ENCODE results near the gene TMEM191C. TPM values are rescaled to one million over a fixed set of nuclear protein-coding genes. Genes with fewer than 3 reads are reported as not detected.
"Not testable (repeated sequence)": the region's sequence is repeated elsewhere in the genome, so short reads cannot be mapped to it uniquely, and the experiment has no call there.

The TMEM191C gene
- total and polyA plus RNA-seq, 2 donors (not counting 1 experiment from before 2014, with no cell fraction given), result 5.0 to 5.8 TPM

DNA sequence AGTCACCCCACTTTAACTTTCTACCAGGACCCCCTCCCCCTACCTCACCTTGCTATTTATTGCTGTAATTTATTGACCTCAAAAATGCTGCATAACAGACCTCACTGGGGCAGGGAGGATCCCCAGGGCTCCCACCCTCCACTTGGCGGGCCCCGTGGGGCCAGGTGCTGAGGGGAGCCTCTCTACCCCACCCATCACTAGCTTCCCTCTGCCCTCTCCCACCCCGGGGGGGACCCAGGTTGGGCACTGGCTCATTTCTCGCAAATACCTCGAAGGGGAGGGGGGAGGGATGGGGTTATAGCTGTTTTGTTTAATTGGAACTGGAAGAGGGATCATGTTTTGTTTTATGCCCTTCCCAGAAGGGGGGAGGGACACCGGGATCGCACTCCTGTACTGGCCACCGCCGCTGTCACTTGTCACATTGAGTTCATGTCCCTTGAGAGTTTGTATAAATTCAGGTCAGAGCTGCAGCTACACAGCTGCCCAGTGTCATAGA is 16.3 kb upstream of the TMEM191C start:
- POLR2A ChIA-PET, result no interaction called here
- no peaks in the 10 kb centered on the region for H4K20me1 ChIP-seq (ENCODE audit: control insufficient read depth, insufficient read depth, low read length, poor library complexity, severe bottlenecking)
- H3K4me3 ChIP-seq (ENCODE audit: control extremely low read depth in 1 of 5, extremely low read depth in 1 of 5, insufficient read depth in 1 of 5, low read depth in 2 of 5, low read length in 4 of 5), result no peak overlapping the region
- H3K9ac ChIP-seq (ENCODE audit: low read length), result no peak overlapping the region
- WGBS (ENCODE audit: insufficient coverage), result 100% methylated on average over 4 of the region's 9 CpGs
- no peak overlapping the region for H3K27ac Mint-ChIP-seq
- no peak for DNase-seq
- no peak overlapping the region for H3K27ac ChIP-seq (ENCODE audit: low read length in 2 of 2)
- no peaks in the 10 kb centered on the region for H3K9me3 Mint-ChIP-seq (ENCODE audit: insufficient read depth)
- TF ChIP-seq, protein P1, sequence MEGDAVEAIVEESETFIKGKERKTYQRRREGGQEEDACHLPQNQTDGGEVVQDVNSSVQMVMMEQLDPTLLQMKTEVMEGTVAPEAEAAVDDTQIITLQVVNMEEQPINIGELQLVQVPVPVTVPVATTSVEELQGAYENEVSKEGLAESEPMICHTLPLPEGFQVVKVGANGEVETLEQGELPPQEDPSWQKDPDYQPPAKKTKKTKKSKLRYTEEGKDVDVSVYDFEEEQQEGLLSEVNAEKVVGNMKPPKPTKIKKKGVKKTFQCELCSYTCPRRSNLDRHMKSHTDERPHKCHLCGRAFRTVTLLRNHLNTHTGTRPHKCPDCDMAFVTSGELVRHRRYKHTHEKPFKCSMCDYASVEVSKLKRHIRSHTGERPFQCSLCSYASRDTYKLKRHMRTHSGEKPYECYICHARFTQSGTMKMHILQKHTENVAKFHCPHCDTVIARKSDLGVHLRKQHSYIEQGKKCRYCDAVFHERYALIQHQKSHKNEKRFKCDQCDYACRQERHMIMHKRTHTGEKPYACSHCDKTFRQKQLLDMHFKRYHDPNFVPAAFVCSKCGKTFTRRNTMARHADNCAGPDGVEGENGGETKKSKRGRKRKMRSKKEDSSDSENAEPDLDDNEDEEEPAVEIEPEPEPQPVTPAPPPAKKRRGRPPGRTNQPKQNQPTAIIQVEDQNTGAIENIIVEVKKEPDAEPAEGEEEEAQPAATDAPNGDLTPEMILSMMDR (IDR thresholded peaks at IDR 0.05), result no peak
- TF ChIP-seq EZH2 (IDR thresholded peaks at IDR 0.05; ENCODE audit: borderline replicate concordance, insufficient read depth, low read depth, low read length, poor library complexity, severe bottlenecking), result no peak
- H3K4me1 Mint-ChIP-seq, result no peaks in the 10 kb centered on the region
- intact Hi-C loops (cut with micrococcal nuclease), result no loop called here
- H3K27me3 ChIP-seq (replicated peaks in 1 of 4; ENCODE audit: control extremely low read depth in 1 of 4, control insufficient read depth in 3 of 4, insufficient read depth in 4 of 4, low read length in 3 of 4), result no peaks in the 10 kb centered on the region
- H3K79me2 ChIP-seq (ENCODE audit: control insufficient read depth, insufficient read depth, low read length), result no peaks in the 10 kb centered on the region
- ATAC-seq (ENCODE audit: low read depth), result no peak
- H3K4me3 Mint-ChIP-seq, result no peak overlapping the region
- no peak overlapping the region for H2AFZ ChIP-seq (ENCODE audit: insufficient read depth, low read depth, low read length, poor library complexity, severe bottlenecking)
- H3K36me3 ChIP-seq (replicated peaks in 1 of 2; ENCODE audit: control extremely low read depth in 1 of 2, control insufficient read depth in 1 of 2, extremely low read depth in 1 of 2, insufficient read depth in 2 of 2, low read length in 1 of 2), result peaks cover 0 to 12% of the 10 kb centered on the region in 2 experiments
- no peaks in the 10 kb centered on the region for H3K4me1 ChIP-seq (ENCODE audit: control insufficient read depth in 2 of 2, insufficient read depth in 2 of 2, low read length in 2 of 2)
- CTCF ChIA-PET, result no interaction called here
- no peaks in the 10 kb centered on the region for H3K27me3 Mint-ChIP-seq
- no peak overlapping the region for H3K4me2 ChIP-seq (replicated peaks; ENCODE audit: low read depth, low read length, poor library complexity, severe bottlenecking)
- H3K9me3 ChIP-seq (ENCODE audit: control extremely low read depth in 1 of 3, control insufficient read depth in 2 of 3, insufficient read depth in 1 of 3, low read length in 2 of 3), result no peaks in the 10 kb centered on the region

DNA sequence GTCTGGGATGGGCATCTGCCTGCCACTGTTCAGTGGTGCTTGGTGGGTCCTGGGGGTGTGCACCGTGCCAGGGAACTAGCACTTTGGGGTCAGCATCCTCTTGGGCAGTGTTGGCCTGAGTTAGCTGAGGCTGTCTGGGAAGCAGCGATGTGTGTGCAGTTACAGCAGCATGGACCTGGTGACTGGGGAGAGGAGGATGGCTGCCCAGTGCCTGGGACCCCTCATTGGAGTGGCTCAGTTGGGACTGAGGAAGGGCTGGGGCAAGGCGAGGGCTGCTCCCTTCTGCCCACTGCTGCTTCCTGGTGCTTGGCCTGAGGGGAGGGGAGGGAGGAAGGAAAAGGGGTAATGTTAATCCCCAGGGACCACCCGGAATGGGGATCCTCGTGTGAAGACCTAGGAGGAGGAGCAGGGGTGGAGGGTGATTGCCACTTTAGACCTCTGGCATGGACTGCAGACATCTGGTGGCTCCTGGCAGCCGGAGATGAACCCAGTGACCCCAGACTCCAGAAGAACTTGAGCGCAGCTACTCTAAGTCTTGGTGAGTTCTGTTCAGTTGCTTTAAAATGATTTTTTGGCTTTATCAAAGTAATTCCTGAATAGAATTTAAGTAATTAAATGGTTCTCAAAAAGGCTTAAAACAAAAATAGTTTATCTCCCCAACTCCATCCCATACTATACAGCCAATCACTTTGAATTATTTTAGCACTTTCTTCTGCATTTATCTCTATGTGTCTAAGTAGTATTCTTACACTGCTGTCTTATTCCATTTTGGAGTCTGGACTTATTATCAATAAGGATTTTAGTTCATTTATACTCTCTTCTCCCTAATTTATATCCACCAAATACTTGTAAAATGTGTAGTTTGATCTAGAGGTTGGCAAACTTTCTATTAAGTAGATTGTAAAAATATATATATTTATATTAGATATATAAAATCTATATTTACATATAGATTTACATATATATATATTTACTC is 15.4 kb upstream of the TMEM191C start:
- ChIA-PET POLR2A (no interaction called here), CTCF (no interaction called here)
- DNase-seq, result no peak
- H3K36me3 ChIP-seq (replicated peaks in 1 of 2; ENCODE audit: control extremely low read depth in 1 of 2, control insufficient read depth in 1 of 2, extremely low read depth in 1 of 2, insufficient read depth in 2 of 2, low read length in 1 of 2), result peaks cover 0 to 4% of the 10 kb centered on the region in 2 experiments
- no peaks in the 10 kb centered on the region for H3K27me3 ChIP-seq (replicated peaks in 1 of 4; ENCODE audit: control extremely low read depth in 1 of 4, control insufficient read depth in 3 of 4, insufficient read depth in 4 of 4, low read length in 3 of 4)
- H3K4me1 ChIP-seq (ENCODE audit: control insufficient read depth in 2 of 2, insufficient read depth in 2 of 2, low read length in 2 of 2), result no peaks in the 10 kb centered on the region
- Mint-ChIP-seq H3K27ac (no peak overlapping the region), H3K27me3 (no peaks in the 10 kb centered on the region), H3K4me1 (no peaks in the 10 kb centered on the region), H3K4me3 (no peak overlapping the region), H3K9me3 (ENCODE audit: insufficient read depth) (no peaks in the 10 kb centered on the region)
- 79% methylated on average over 5 of the region's 7 CpGs for WGBS (ENCODE audit: insufficient coverage)
- no peak overlapping the region for H3K4me3 ChIP-seq (ENCODE audit: control extremely low read depth in 1 of 5, extremely low read depth in 1 of 5, insufficient read depth in 1 of 5, low read depth in 2 of 5, low read length in 4 of 5)
- no peak for ATAC-seq (ENCODE audit: low read depth)
- intact Hi-C loops (cut with micrococcal nuclease), result no loop called here
- H3K9ac ChIP-seq (ENCODE audit: low read length), result no peak overlapping the region
- H2AFZ ChIP-seq (ENCODE audit: insufficient read depth, low read depth, low read length, poor library complexity, severe bottlenecking), result no peak overlapping the region
- H4K20me1 ChIP-seq (ENCODE audit: control insufficient read depth, insufficient read depth, low read length, poor library complexity, severe bottlenecking), result no peaks in the 10 kb centered on the region
- no peak overlapping the region for H3K4me2 ChIP-seq (replicated peaks; ENCODE audit: low read depth, low read length, poor library complexity, severe bottlenecking)
- no peaks in the 10 kb centered on the region for H3K9me3 ChIP-seq (ENCODE audit: control extremely low read depth in 1 of 3, control insufficient read depth in 2 of 3, insufficient read depth in 1 of 3, low read length in 2 of 3)
- TF ChIP-seq, protein P1 (IDR thresholded peaks at IDR 0.05), result no peak
- TF ChIP-seq EZH2 (IDR thresholded peaks at IDR 0.05; ENCODE audit: borderline replicate concordance, insufficient read depth, low read depth, low read length, poor library complexity, severe bottlenecking), result no peak
- no peak overlapping the region for H3K27ac ChIP-seq (ENCODE audit: low read length in 2 of 2)
- no peaks in the 10 kb centered on the region for H3K79me2 ChIP-seq (ENCODE audit: control insufficient read depth, insufficient read depth, low read length)

DNA sequence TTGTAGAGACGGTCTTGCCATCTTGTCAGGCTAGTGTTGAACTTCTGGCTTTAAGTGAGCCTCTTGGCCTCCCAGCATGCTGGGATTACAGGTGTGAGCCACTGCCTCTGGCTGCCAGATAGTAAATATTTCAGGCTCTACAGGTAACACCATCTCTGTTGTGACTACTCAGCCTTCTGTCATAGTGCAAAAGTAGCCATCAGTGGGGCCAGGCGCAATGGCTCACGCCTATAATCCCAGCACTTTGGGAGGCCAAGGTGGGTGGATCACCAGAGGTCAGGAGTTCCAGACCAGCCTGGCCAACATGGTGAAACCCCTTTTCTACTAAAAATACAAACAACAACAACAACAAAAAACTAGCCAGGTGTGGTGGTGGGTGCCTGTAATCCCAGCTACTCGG is 14.5 kb upstream of the TMEM191C start:
- H3K4me2 ChIP-seq (replicated peaks; ENCODE audit: low read depth, low read length, poor library complexity, severe bottlenecking); H3K4me1 ChIP-seq (ENCODE audit: control insufficient read depth in 2 of 2, insufficient read depth in 2 of 2, low read length in 2 of 2); H3K27me3 Mint-ChIP-seq; H4K20me1 ChIP-seq (ENCODE audit: control insufficient read depth, insufficient read depth, low read length, poor library complexity, severe bottlenecking); POLR2A ChIA-PET; DNase-seq; H3K27ac ChIP-seq (ENCODE audit: low read length in 2 of 2); H3K9ac ChIP-seq (ENCODE audit: low read length); H3K4me3 ChIP-seq (ENCODE audit: control extremely low read depth in 1 of 5, extremely low read depth in 1 of 5, insufficient read depth in 1 of 5, low read depth in 2 of 5, low read length in 4 of 5); H3K27ac Mint-ChIP-seq; H3K4me1 Mint-ChIP-seq; H3K9me3 Mint-ChIP-seq (ENCODE audit: insufficient read depth); H3K9me3 ChIP-seq (ENCODE audit: control extremely low read depth in 1 of 3, control insufficient read depth in 2 of 3, insufficient read depth in 1 of 3, low read length in 2 of 3); H3K4me3 Mint-ChIP-seq; CTCF ChIA-PET; ATAC-seq (ENCODE audit: low read depth); H3K79me2 ChIP-seq (ENCODE audit: control insufficient read depth, insufficient read depth, low read length); H2AFZ ChIP-seq (ENCODE audit: insufficient read depth, low read depth, low read length, poor library complexity, severe bottlenecking); intact Hi-C loops (cut with micrococcal nuclease); H3K36me3 ChIP-seq (replicated peaks in 1 of 2; ENCODE audit: control extremely low read depth in 1 of 2, control insufficient read depth in 1 of 2, extremely low read depth in 1 of 2, insufficient read depth in 2 of 2, low read length in 1 of 2); H3K27me3 ChIP-seq (replicated peaks in 1 of 4; ENCODE audit: control extremely low read depth in 1 of 4, control insufficient read depth in 3 of 4, insufficient read depth in 4 of 4, low read length in 3 of 4): not testable (repeated sequence)
- 100% methylated on average over 2 of the region's 4 CpGs for WGBS (ENCODE audit: insufficient coverage)

Measured in B cell (primary cell).